HEK293 (cell line): ENCODE measurements around the gene RAB3B.

Experiments used
- CTCF ChIP-seq: fragments of 450-650 bp; formaldehyde crosslinking; IDR thresholded peaks from 2 replicates; pipeline ENCODE4 v1.5.1; 2016; ENCODE audit warnings: missing biosample characterization, missing genetic modification characterization
- ELK4 ChIP-seq: IDR thresholded peaks from 2 replicates; pipeline ENCODE4 v1.6.1; 2011; ENCODE audit warnings: mild to moderate bottlenecking, low read depth, low read length, borderline replicate concordance
- KLF16 ChIP-seq: fragments of 450-650 bp; formaldehyde crosslinking; IDR thresholded peaks from 2 replicates; pipeline ENCODE4 v1.5.1; 2017; ENCODE audit warnings: missing biosample characterization, missing genetic modification characterization
- PATZ1 ChIP-seq: fragments of 450-650 bp; formaldehyde crosslinking; IDR thresholded peaks from 2 replicates; pipeline ENCODE4 v1.5.1; 2016; ENCODE audit warnings: missing biosample characterization, missing genetic modification characterization
- SCRT1 ChIP-seq: fragments of 450-650 bp; formaldehyde crosslinking; IDR thresholded peaks from 2 replicates; pipeline ENCODE4 v1.5.1; 2016; ENCODE audit warnings: missing biosample characterization, missing genetic modification characterization, borderline replicate concordance
- TSHZ1 ChIP-seq: fragments of 450-650 bp; formaldehyde crosslinking; IDR thresholded peaks from 2 replicates; pipeline ENCODE4 v1.5.1; 2016; ENCODE audit warnings: missing biosample characterization, missing genetic modification characterization, borderline replicate concordance
- ZBTB21 ChIP-seq: fragments of 450-650 bp; formaldehyde crosslinking; IDR thresholded peaks from 2 replicates; pipeline ENCODE4 v1.5.1; 2017; ENCODE audit warnings: missing biosample characterization, missing genetic modification characterization
- ZNF148 ChIP-seq: fragments of 450-650 bp; formaldehyde crosslinking; IDR thresholded peaks from 2 replicates; pipeline ENCODE4 v1.5.0; 2017; ENCODE audit warnings: missing biosample characterization, missing genetic modification characterization, borderline replicate concordance
- ZNF513 ChIP-seq: fragments of 450-650 bp; IDR thresholded peaks from 2 replicates; pipeline ENCODE4 v1.5.1; 2018; ENCODE audit warnings: missing biosample characterization, missing genetic modification characterization
- ZNF561 ChIP-seq: fragments of 450-650 bp; IDR thresholded peaks from 2 replicates; pipeline ENCODE4 v1.5.1; 2018; ENCODE audit warnings: missing biosample characterization, missing genetic modification characterization, borderline replicate concordance
- ZNF596 ChIP-seq: fragments of 450-650 bp; IDR thresholded peaks from 2 replicates; pipeline ENCODE4 v1.5.0; 2018; ENCODE audit warnings: missing biosample characterization, mild to moderate bottlenecking, missing genetic modification characterization, moderate library complexity
- ZNF639 ChIP-seq: fragments of 450-650 bp; formaldehyde crosslinking; IDR thresholded peaks from 2 replicates; pipeline ENCODE4 v1.5.1; 2016; ENCODE audit warnings: missing biosample characterization, missing genetic modification characterization
- ZNF792 ChIP-seq: fragments of 450-650 bp; formaldehyde crosslinking; IDR thresholded peaks from 2 replicates; pipeline ENCODE4 v1.5.1; 2016; ENCODE audit warnings: missing biosample characterization, missing genetic modification characterization
- ZSCAN23 ChIP-seq: fragments of 450-650 bp; formaldehyde crosslinking; IDR thresholded peaks from 2 replicates; pipeline ENCODE4 v1.5.1; 2016; ENCODE audit warnings: missing biosample characterization, missing genetic modification characterization

- TF ChIP-seq CTCF (tag by site-specific recombination): no peak
- no peak for TF ChIP-seq ZNF561 (tag by site-specific recombination)
- TF ChIP-seq TSHZ1: no peak
- no peak for TF ChIP-seq SCRT1
- TF ChIP-seq ZSCAN23 (tag by site-specific recombination): no peak
- no peak for TF ChIP-seq ZNF148
- TF ChIP-seq ELK4: no peak
- TF ChIP-seq ZNF513 (tag by site-specific recombination): no peak
- no peak for TF ChIP-seq ZNF792
- no peak for TF ChIP-seq ZNF596 (tag by site-specific recombination)
- TF ChIP-seq ZNF639 (tag by site-specific recombination): no peak
- no peak for TF ChIP-seq PATZ1
- no peak for TF ChIP-seq ZBTB21 (tag by site-specific recombination)
- TF ChIP-seq KLF16 (tag by site-specific recombination): no peak
These were observed 30.2 kb downstream of the RAB3B start for GRCh38 chr1:51960262-51960661.
